Pulmonary artery endothelial cell (primary cell): ENCODE data around the gene SNRNP70. TPM values are rescaled to one million over a fixed set of nuclear protein-coding genes. Genes with fewer than 3 reads are reported as not detected.
"Not testable (repeated sequence)": the region's sequence is repeated elsewhere in the genome, so short reads cannot be mapped to it uniquely, and the experiment has no call there.

Experiments used
- DNase-seq: peaks from one replicate; pipeline ENCODE4 v3.0.0-alpha.2; 2011; ENCODE audit warnings: low read depth, low spot score
- total RNA-seq: library from RNA; depleted of rRNA; stranded (reverse); fragments of >200 nt; gene quantifications from 2 replicates; pipeline ENCODE4 v1.2.3, GENCODE V29; 2014

SNRNP70 gene
- total RNA-seq, 1 donor from 2014 or later, result 199 TPM

DNA sequence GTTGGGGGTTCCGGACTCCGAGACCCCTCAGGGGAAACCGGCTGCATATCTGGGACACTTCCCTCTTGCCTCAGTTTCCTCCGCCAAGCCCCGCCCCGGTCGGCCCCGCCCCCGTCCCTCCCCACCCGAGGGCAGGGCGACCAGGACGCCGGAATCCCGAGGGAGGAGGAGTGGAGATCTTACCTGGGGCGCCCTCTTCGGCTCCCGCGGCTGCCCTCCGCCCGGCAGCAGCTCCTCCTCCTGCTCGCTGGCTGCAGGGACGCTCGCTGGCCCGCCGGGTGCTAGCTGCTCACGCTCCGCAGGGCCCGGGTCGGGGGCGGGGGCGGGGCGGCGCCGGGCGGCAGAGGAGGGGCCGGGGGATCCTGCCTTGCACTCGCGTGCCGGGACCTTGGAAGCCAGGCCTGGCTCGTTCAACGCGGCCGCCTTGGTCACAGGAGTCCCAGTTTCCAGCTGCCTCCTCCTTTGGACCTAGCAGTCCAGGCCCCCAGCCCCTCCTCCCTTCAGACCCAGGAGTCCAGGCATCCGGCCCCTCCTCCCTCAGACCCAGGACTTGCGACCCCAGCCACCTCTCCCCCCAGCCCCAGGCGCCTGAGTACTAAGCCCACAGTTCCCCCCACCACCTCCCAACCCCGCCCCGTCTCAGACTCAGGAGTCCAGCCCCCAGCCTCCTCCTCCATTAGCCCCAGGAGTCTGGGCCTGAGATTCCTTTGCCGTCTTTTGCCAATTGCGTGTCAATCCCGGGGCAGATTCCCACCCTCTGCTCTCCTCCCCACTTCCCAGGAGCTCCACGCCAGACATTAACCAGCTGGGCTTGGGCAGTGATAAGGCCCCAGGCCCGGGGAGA is 20.3 kb upstream of the SNRNP70 start, which contains the start of gene NTF4:
NTF4 (minus strand) TSS at position 51 of the 844 bp plus-strand sequence. CDS start 2,821 bp downstream, outside the sequence.
- no peak for DNase-seq

- no peak for DNase-seq
Measured at GRCh38 chr19:49065905-49066512, 19.2 kb upstream of the SNRNP70 start.

GRCh38 chr19:49067554-49067953 is 17.7 kb upstream of the SNRNP70 start:
- DNase-seq, result no peak

- DNase-seq, result no peak
Measured at GRCh38 chr19:49069026-49069425, 16.2 kb upstream of the SNRNP70 start.

- DNase-seq, result no peak
Measured at GRCh38 chr19:49070416-49070815, 14.8 kb upstream of the SNRNP70 start.

DNA sequence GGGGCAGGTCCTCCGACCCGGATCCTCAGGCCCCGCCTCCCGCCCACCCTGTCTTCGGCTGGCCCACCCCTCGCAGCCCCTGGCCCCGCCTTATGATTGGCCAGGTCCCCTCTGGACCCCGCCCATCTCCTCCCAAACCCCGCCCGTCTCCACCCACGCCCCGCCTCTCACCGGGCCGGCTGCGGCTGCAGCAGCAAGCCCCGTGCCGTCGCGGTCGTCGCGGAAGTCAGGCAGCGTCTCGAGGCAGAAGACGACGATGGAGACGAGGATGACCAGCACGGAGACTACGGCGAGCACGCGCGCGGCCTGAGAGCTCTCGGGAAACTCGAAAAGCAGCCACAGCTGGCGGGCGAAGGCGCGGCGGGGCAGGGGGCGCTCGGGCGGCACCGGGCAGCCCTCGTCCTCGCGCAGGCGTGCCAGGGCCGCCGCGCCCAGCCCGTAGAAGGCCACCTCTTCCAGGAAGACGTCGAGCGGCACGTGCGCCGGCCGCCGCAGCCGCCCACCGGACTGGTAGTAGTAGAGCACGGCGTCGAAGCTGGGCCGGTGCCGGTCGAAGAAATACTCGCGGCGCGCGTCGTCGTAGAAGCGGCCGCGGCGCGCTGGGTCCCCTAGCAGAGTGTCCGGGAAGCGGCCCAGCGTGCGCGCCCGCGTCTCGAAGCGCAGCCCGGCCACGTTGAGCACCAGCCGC is 13.2 kb upstream of the SNRNP70 start:
- no peak for DNase-seq

GRCh38 chr19:49073514-49074378 is 11.5 kb upstream of the SNRNP70 start:
- DNase-seq, result no peak

DNA sequence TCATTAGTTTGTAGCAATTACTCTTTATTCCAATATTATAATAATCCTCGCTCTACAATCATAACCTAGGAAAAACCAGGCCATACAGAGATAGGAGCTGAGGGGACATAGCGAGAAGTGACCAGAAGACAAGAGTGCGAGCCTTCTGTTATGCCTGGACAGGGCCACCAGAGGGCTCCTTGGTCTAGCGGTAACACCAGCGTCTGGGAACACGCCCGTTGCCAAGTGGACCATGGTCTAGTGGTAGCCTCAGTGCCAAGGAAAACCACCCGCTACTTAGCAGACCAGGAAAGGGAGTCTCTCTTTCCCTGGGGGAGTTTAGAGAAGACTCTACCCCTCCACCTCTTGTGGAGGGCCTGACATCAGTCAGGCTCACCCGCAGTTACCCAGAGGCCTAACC is 10.4 kb upstream of the SNRNP70 start:
- not testable (repeated sequence) for DNase-seq

- no peak for DNase-seq
Measured at GRCh38 chr19:49080392-49080791, 4.9 kb upstream of the SNRNP70 start.

GRCh38 chr19:49081273-49081672 is 4.0 kb upstream of the SNRNP70 start:
- DNase-seq, result no peak

- no peak for DNase-seq
Measured at GRCh38 chr19:49084206-49085019, 838 bp upstream of the SNRNP70 start.

GRCh38 chr19:49085868-49086232 is 599 bp downstream of the SNRNP70 start:
- DNase-seq, result no peak

GRCh38 chr19:49086296-49086695 is 1.0 kb downstream of the SNRNP70 start:
- DNase-seq, result no peak

DNA sequence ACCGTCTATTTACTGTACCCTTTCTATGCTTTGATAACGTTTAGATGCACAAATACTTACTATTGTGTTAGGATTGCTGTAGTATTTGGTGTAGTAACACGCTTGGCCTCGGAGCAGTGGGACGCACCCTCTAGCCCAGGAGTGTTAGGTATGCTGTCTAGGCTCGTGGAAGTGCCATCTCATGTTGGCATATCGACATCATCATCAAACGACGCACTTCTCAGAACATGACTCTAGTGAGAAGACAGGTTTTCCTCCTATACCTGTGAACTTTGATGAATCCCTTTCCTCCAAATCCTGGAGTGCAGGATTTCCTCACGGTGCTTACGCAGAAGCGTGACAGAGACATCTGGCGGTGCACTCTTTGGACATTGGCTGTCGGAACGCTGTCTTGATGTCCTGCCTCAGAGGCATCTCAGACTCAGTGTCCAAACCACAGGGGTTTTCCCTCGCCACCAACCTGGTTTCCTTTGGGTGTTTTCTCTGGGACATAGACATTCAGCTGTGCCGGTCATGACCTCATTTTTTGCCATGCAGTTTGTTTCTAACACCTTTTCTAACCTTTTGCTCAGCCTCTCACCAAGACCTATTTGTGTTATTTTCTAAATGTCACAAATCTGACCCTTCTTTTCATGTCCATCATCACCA is 6.3 kb downstream of the SNRNP70 start:
- DNase-seq, result no peak

DNA sequence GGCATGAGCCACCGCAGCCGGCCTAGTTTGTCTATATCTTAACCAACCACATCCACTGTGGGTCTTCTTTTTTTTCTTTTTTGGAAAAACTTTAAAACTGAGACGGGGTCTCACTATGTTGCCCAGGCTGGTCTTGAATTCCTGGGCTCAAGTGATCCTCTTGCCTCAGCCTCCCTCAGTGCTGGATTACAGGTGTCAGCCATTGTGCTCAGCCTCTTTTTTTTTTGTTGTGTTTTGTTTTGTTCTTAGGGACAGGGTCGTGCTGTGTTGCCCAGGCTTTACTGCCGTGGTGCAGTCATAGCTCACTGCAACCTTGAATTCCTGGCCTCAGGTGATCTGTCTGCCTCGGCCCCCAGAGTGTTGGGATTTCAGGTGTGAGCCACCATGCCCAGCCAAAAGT is 7.4 kb downstream of the SNRNP70 start:
- no peak for DNase-seq

- no peak for DNase-seq
Measured at GRCh38 chr19:49094505-49095482, 9.5 kb downstream of the SNRNP70 start.

DNA sequence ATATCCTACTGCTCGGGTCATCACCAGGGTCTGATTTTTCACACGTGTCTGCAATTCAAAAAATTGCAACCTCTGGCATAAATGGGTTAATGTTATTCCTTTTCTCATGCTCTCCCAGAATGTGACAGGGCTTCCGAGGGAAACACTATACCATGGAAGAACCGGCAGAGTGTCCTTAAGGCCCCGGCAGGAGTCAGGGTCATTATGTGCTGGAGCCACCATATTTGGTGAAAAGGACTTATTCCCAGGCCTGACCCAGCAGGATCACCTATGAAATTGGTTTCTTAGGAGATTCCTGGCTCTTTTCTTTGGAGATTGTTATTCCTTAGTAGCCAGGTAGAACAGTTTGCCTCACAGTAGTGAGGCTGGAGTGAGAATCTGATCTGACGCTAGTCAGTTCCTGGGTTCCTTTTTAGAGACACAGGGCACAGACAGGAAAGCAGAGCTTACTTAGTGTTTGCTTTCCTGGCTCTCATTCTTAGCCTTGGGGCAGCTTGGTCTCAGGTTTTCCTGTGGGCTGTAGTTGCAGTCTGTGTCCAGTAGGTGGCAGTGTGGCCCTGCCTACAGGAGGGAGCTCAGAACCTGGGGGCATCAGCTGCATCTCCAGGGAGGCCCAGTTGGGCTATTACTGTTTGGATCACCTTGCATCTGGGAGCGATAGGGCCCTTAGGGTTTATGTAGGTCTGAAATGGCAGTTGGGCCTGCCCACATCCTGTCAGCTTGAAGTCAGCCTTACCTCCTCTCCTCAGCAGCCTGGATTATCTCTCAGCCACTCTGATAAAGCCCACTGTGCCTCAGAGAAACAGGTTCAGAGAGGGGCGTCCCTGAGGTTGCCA is 12.4 kb downstream of the SNRNP70 start:
- DNase-seq, result no peak

DNA sequence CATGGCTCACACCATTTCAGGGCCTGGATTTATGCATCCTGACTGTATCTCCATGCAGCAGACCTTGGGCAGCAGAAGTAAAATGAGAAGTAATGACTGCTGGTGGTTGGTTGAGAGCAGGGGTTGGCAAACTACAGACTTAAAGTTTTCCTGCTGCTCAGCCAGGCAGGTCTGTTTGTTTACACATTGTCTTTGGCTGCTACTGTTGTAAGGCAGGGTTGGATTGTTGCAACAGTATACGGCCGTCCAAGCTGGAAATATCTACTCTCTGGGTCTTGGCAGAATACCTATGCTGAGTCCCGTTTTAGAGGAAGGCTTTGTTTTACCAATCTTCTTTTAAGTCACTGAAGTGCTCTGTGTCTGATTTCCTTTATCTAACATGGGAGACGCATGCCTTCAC is 13.5 kb downstream of the SNRNP70 start:
- no peak for DNase-seq
